Sigmoid colon (tissue), 7 donors: ENCODE measurements around the gene GPRASP2. TPM values are rescaled to one million over a fixed set of nuclear protein-coding genes. Genes with fewer than 3 reads are reported as not detected.

Experiments used
- DNase-seq: peaks from one replicate; pipeline ENCODE4 v3.0.0-alpha.2; 2019
- H3K27ac ChIP-seq, 4 donors: fragments of 200-600 bp; sonication (generic); one replicate each; pipeline ENCODE4 v1.5.1; 2016 to 2019; ENCODE audit warnings: mild to moderate bottlenecking in 1 of 4
- H3K27me3 ChIP-seq, 3 donors: fragments of 200-600 bp; sonication (generic); one replicate each; pipeline ENCODE4 v1.5.1; 2019; ENCODE audit warnings: mild to moderate bottlenecking in 1 of 3
- H3K36me3 ChIP-seq, 4 donors: fragments of 200-600 bp; sonication (generic); one replicate each; pipeline ENCODE4 v1.5.1; 2016 to 2019
- H3K4me1 ChIP-seq, 4 donors: fragments of 200-600 bp; sonication (generic); one replicate each; pipeline ENCODE4 v1.5.1; 2017 to 2019
- H3K4me3 ChIP-seq, 4 donors: fragments of 200-600 bp; sonication (generic); one replicate each; pipeline ENCODE4 v1.5.1; 2017 to 2019; ENCODE audit warnings: mild to moderate bottlenecking in 2 of 4, moderate library complexity in 1 of 4
- H3K9me3 ChIP-seq, 4 donors: fragments of 200-600 bp in 3 of 4; sonication (generic) in 3 of 4; one replicate each; pipeline versions ENCODE4 v1.5.1 to v1.6.1; 2013 to 2019
- CTCF ChIP-seq, 4 experiments: fragments of 450-650 bp in 3 of 4; fragments of 200-600 bp in 1 of 4; IDR thresholded peaks; one replicate each; pipeline ENCODE4 v1.5.1; 2016 to 2019; ENCODE audit warnings: antibody characterized with exemption in 4 of 4, mild to moderate bottlenecking in 3 of 4, moderate library complexity in 2 of 4
- EP300 ChIP-seq, 4 donors: sonication (generic); formaldehyde crosslinking; IDR thresholded peaks; one replicate each; pipeline ENCODE4 v1.6.1; 2017; ENCODE audit warnings: antibody characterized with exemption in 4 of 4
- POLR2A ChIP-seq, 2 donors: fragments of 450-650 bp; IDR thresholded peaks; one replicate each; pipeline ENCODE4 v1.6.1; 2016; ENCODE audit warnings: antibody characterized with exemption in 2 of 2, mild to moderate bottlenecking in 2 of 2, moderate library complexity in 2 of 2
- POLR2AphosphoS5 ChIP-seq, 4 donors: sonication (generic); formaldehyde crosslinking; IDR thresholded peaks; one replicate each; pipeline ENCODE4 v1.6.1; 2017; ENCODE audit warnings: antibody characterized with exemption in 4 of 4
- WGBS, 2 donors: extraction: QIAGEN DNeasy Blood & Tissue Kit; methylation state at CpG; one replicate each; pipeline ENCODE4 v1.1.7; 2013; 5-methylcytosine and 5-hydroxymethylcytosine counted together
- intact Hi-C: fragments of 100-400 bp; cut with DNase I; formaldehyde crosslinking; loops from one replicate; pipeline ENCODE4 v1.15.1; 2023
- polyA plus RNA-seq, 3 donors: library from polyadenylated mRNA; stranded (reverse); fragments of 200-250 nt; gene quantifications; one replicate each; pipeline ENCODE4 v1.2.3, GENCODE V29; 2013
- small RNA-seq, 3 donors: library from RNA; depleted of rRNA; stranded (forward); fragments of <200 nt; gene quantifications; one replicate each; pipeline ENCODE3, GENCODE V24; 2016
- total RNA-seq, 4 donors: library from RNA; depleted of rRNA; stranded (reverse); fragments of >200 nt; gene quantifications; one replicate each; pipeline ENCODE4 v1.1.0, GENCODE V29; 2016
- donor health status: healthy with polysubstance abuse.
- donor health status: Bipolar disorder and iron deficiency.
- donor health status: healthy.

GPRASP2 gene
- total and polyA plus RNA-seq, 7 donors: 1.2 to 19.5 (median 8.0) TPM

- DNase-seq: no peak
- WGBS, 2 donors: 76 to 86% methylated on average over 1 of the region's 1 CpG
- intact Hi-C loops: loop anchor here (2.0 to 5.0 kb wide), 3 partner anchors 54 to 165 kb away; partner anchors contain the start of genes GPRASP1 and GPRASP2
These were observed 55.0 kb downstream of the GPRASP2 start for GRCh38 chrX:102767287-102767686.

More at GRCh38 chrX:102767287-102767686, 55.0 kb downstream of the GPRASP2 start:
- Histone ChIP-seq H3K4me3 (no peak overlapping the region), H3K27ac (peak overlapping the region in 1 of 4 donors; percentile 69), H3K4me1 (peaks cover 0 to 19% (median 5%) of the 10 kb centered on the region in 4 donors), H3K36me3 (no peaks in the 10 kb centered on the region), H3K27me3 (no peaks in the 10 kb centered on the region), H3K9me3 (no peaks in the 10 kb centered on the region)
- no peak for TF ChIP-seq POLR2A (IDR thresholded peaks at IDR 0.05)
- no peak for TF ChIP-seq CTCF (IDR thresholded peaks at IDR 0.05)
- no peak for TF ChIP-seq POLR2AphosphoS5 (IDR thresholded peaks at IDR 0.05)
- TF ChIP-seq EP300 (IDR thresholded peaks at IDR 0.05): no peak

Small RNAs within 50 kb of the gene (small RNA-seq; reads per million reads assigned to genes)
- 0 reads per million in 3 donors for gene RNU6-589P

Other genes with a start within 250 kb of the GPRASP2 start
- gene TCP11X2, start 240.6 kb upstream of the GPRASP2 start, total RNA-seq: not detected
- gene TCP11X2, start 240.6 kb upstream of the GPRASP2 start, polyA plus RNA-seq: not detected
- gene TMSB15A, start 195.7 kb upstream of the GPRASP2 start, total RNA-seq: 1 to 10 TPM in 1 of 4 donors, under 1 TPM in 1, not detected in 2; 0.99 to 3.6 TPM
- 1 to 10 TPM in 2 of 3 donors, under 1 TPM in 1; 0.93 to 3.6 (median 1.4) TPM for gene TMSB15A, start 195.7 kb upstream of the GPRASP2 start, polyA plus RNA-seq
- gene ARMCX5, start 112.9 kb upstream of the GPRASP2 start, total RNA-seq: 10 to 100 TPM in 1 of 4 donors, 1 to 10 TPM in 3; 5.0 to 10.0 (median 6.9) TPM
- gene ARMCX5, start 112.9 kb upstream of the GPRASP2 start, polyA plus RNA-seq: 1 to 10 TPM; 7.2 to 8.2 (median 7.2) TPM
- 10 to 100 TPM; 13.6 to 28.6 (median 24.6) TPM for gene GPRASP1, start 61.0 kb upstream of the GPRASP2 start, total RNA-seq
- 1 to 10 TPM in 1 of 3 donors, under 1 TPM in 2; 0.23 to 5.0 (median 0.60) TPM for gene GPRASP1, start 61.0 kb upstream of the GPRASP2 start, polyA plus RNA-seq
- gene GPRASP3, start 8.3 kb downstream of the GPRASP2 start, total RNA-seq: 1 to 10 TPM; 4.5 to 8.6 (median 7.2) TPM
- gene GPRASP3, start 8.3 kb downstream of the GPRASP2 start, polyA plus RNA-seq: 1 to 10 TPM in 2 of 3 donors, under 1 TPM in 1; 0.60 to 1.4 (median 1.2) TPM
- gene RAB40AL, start 224.8 kb downstream of the GPRASP2 start, total RNA-seq: 1 to 10 TPM in 3 of 4 donors, under 1 TPM in 1; 0.36 to 3.6 (median 2.5) TPM
- gene RAB40AL, start 224.8 kb downstream of the GPRASP2 start, polyA plus RNA-seq: under 1 TPM in 1 of 3 donors, not detected in 2; 0.19 TPM